Measurements from ENCODE around the gene CASS4.

GRCh38 chr20:56411759-56412472, at the start of gene CASS4:
- TF ChIP-seq ZFX (IDR thresholded peaks at IDR 0.05) (no peak), CTCF (conservative IDR thresholded peaks at IDR 0.05) (no peak)

All from C4-2B (cell line).